ENCODE measurements around the gene FGF22. TPM values are rescaled to one million over a fixed set of nuclear protein-coding genes. Genes with fewer than 3 reads are reported as not detected.
A peak's percentile ranks its signal among the peaks of the same experiment; 100 is the strongest.

The FGF22 gene
- total and polyA plus RNA-seq, 2 of the 8 experiments (the other 6 are each of a cell fraction or from before 2014, with no cell fraction given): 0.44 to 1.7 TPM

- no peak within 1 kb of the TSS; the same call in 1 of the 2 replicates for H2AK5ac ChIP-seq (ENCODE audit: low read depth, low read length)
- H2BK5ac ChIP-seq (ENCODE audit: low read depth, low read length): peak within 1 kb of the TSS; percentile 74; the same call in 1 of the 2 replicates
- H2BK15ac ChIP-seq (ENCODE audit: low read length): no peak within 1 kb of the TSS
- H3K14ac ChIP-seq (ENCODE audit: insufficient read length): no peak within 1 kb of the TSS
- H3K18ac ChIP-seq (ENCODE audit: extremely low read depth, low read length): peak within 1 kb of the TSS; percentile 83
- peak within 1 kb of the TSS; percentile 65 for H4K91ac ChIP-seq (replicated peaks; ENCODE audit: insufficient read length, low read length)
- no peak within 1 kb of the TSS for H2BK120ac ChIP-seq (replicated peaks; ENCODE audit: low read depth, low read length)
- 1% methylated on average over 55 of the region's 67 CpGs; no CpG with 5 or more reads in 1 of the 2 experiments for WGBS, 2 experiments (ENCODE audit: extremely low coverage in 1 of 2, insufficient coverage in 1 of 2, insufficient read length in 1 of 2, insufficient replicate concordance in 2 of 2, low coverage in 1 of 2, low lambda C conversion rate in 2 of 2, missing lambda C conversion rate in 1 of 2)
- ChIA-PET POLR2A (ENCODE audit: partially characterized antibody) (interaction anchor here (0.7 to 3.2 kb wide), 10 partner anchors 8 to 178 kb away, joined by 3 to 11 read pairs (median 4); partner anchors contain the start of gene BSG), CTCF (ENCODE audit: partially characterized antibody) (interaction anchor here (1.0 to 1.4 kb wide), 3 partner anchors 12 to 74 kb away, joined by 3 to 4 read pairs (median 3); no protein-coding TSS in a partner anchor)
- H3K27ac ChIP-seq (ENCODE audit: low read depth, low read length): peak within 1 kb of the TSS; percentile 62
- H4K8ac ChIP-seq (ENCODE audit: extremely low read depth, insufficient read depth, low read length): peak within 1 kb of the TSS; percentile 84; the same call in 1 of the 2 replicates
- H2BK20ac ChIP-seq (ENCODE audit: low read length): no peak within 1 kb of the TSS
- H3K79me1 ChIP-seq (ENCODE audit: low read depth, low read length): peaks cover 9% of the 10 kb centered on the region
- no peaks in the 10 kb centered on the region for H3K9me3 ChIP-seq (ENCODE audit: insufficient read depth in 2 of 2, low read depth in 1 of 2, low read length in 1 of 2)
- H3K4ac ChIP-seq (replicated peaks; ENCODE audit: insufficient read length, low read depth, low read length): no peak within 1 kb of the TSS
- H3K4me2 ChIP-seq (ENCODE audit: insufficient read depth in 1 of 2, low read depth in 2 of 2, low read length in 2 of 2): peak within 1 kb of the TSS; percentile 78 to 82
- H3K79me2 ChIP-seq (ENCODE audit: control insufficient read depth in 1 of 2, insufficient read depth in 2 of 2, low read length in 2 of 2): peaks cover 0 to 18% of the 10 kb centered on the region in 2 experiments; a peak in 1 of 4 replicates
- peaks cover 0 to 8% (median 3%) of the 10 kb centered on the region in 4 experiments; a peak in 4 of 7 replicates for H3K4me1 ChIP-seq (replicated peaks in 1 of 4; ENCODE audit: control insufficient read depth in 3 of 4, insufficient read depth in 4 of 4, low read length in 3 of 4)
- H2BK12ac ChIP-seq (ENCODE audit: low read depth, low read length): no peak within 1 kb of the TSS
- H2AFZ ChIP-seq (ENCODE audit: low read length): peak within 1 kb of the TSS; percentile 69; the same call in 1 of the 2 replicates
- peak within 1 kb of the TSS; percentile 69 for H3K56ac ChIP-seq (replicated peaks; ENCODE audit: insufficient read length, low read depth, low read length)
- H3K9ac ChIP-seq (replicated peaks in 1 of 4; ENCODE audit: extremely low read depth in 1 of 4, low read depth in 3 of 4, low read length in 3 of 4): peak within 1 kb of the TSS; percentile 67 to 90 (median 82)
- H3K27me3 ChIP-seq (replicated peaks in 1 of 4; ENCODE audit: control insufficient read depth in 3 of 4, extremely low read depth in 1 of 4, insufficient read depth in 3 of 4, low read length in 3 of 4): peaks cover 0 to 11% (median 2%) of the 10 kb centered on the region in 4 experiments; a peak in 3 of 7 replicates
- H3K23me2 ChIP-seq (ENCODE audit: low read depth, low read length): peaks cover 8% of the 10 kb centered on the region
- peaks cover 0 to 8% (median 2%) of the 10 kb centered on the region in 4 experiments; a peak in 5 of 8 replicates for H3K36me3 ChIP-seq (ENCODE audit: control insufficient read depth in 2 of 4, insufficient read depth in 4 of 4, low read length in 3 of 4)
- DNase-seq (ENCODE audit: low read depth in 1 of 2, low spot score in 2 of 2) (peak; percentile 93 to 95), FAIRE-seq (peak; percentile 60)
- H4K20me1 ChIP-seq (replicated peaks in 1 of 2; ENCODE audit: control insufficient read depth in 1 of 2, insufficient read depth in 2 of 2, low read length in 2 of 2): peaks cover 4 to 5% of the 10 kb centered on the region in 2 experiments
- H3K23ac ChIP-seq (ENCODE audit: insufficient read length): no peak within 1 kb of the TSS
- peak within 1 kb of the TSS; percentile 88 to 99 (median 97) for H3K4me3 ChIP-seq (ENCODE audit: extremely low read depth in 1 of 4, insufficient read depth in 2 of 4, low read depth in 3 of 4, low read length in 4 of 4)
- H4K5ac ChIP-seq (ENCODE audit: insufficient read length, low read depth, low read length): peak within 1 kb of the TSS; percentile 39
- TF ChIP-seq NANOG (IDR thresholded peaks at IDR 0.05; ENCODE audit: insufficient read depth, low read depth, low read length, poor library complexity, severe bottlenecking): no peak
- peak; percentile 49; the same call in 1 of the 2 replicates for TF ChIP-seq CREB1 (IDR thresholded peaks at IDR 0.05)
- TF ChIP-seq RXRA (IDR thresholded peaks at IDR 0.05; ENCODE audit: insufficient read depth, low read depth, low read length): no peak
- peak; percentile 62 for TF ChIP-seq ASH2L (IDR thresholded peaks at IDR 0.05; ENCODE audit: low read length)
- TF ChIP-seq SP2 (IDR thresholded peaks at IDR 0.05; ENCODE audit: low read length): peak; percentile 76
- peak; percentile 67 for TF ChIP-seq YY1 (IDR thresholded peaks at IDR 0.05; ENCODE audit: low read depth, low read length)
- no peak for TF ChIP-seq USF2 (IDR thresholded peaks at IDR 0.05; ENCODE audit: low read length)
- peak; percentile 65 for TF ChIP-seq PHF8 (conservative IDR thresholded peaks at IDR 0.05; ENCODE audit: low read depth, low read length)
Measured at GRCh38 chr19:633068-633785, 6.5 kb upstream of the FGF22 start, which contains the start of gene POLRMT. Gene POLRMT (minus strand): TSS chr19:633537. CDS start chr19:633512, 25 bp downstream.
